Stimulated activated CD8-positive, alpha-beta memory T cell treated with anti-CD3 and anti-CD28 coated beads, Interleukin-15, amount 100 ng/mL, for 24 hours (primary cell): ENCODE measurements around the gene NOP16.
"Not testable (repeated sequence)": the region's sequence is repeated elsewhere in the genome, so short reads cannot be mapped to it uniquely, and the experiment has no call there.

Source experiments
- DNase-seq: peaks from one replicate; pipeline ENCODE4 v3.0.0-alpha.2; 2020; ENCODE audit warnings: low read depth

NOP16 gene

GRCh38 chr5:176409765-176410164, 21.4 kb upstream of the NOP16 start:
- DNase-seq: no peak

GRCh38 chr5:176408590-176408989, 20.2 kb upstream of the NOP16 start:
- no peak for DNase-seq

GRCh38 chr5:176408252-176408573, 19.8 kb upstream of the NOP16 start:
- not testable (repeated sequence) for DNase-seq

GRCh38 chr5:176407456-176408251, 19.3 kb upstream of the NOP16 start:
- DNase-seq: no peak

GRCh38 chr5:176406436-176407052, 18.1 kb upstream of the NOP16 start:
- DNase-seq: no peak

- no peak for DNase-seq
Measured at GRCh38 chr5:176405656-176406435, 17.4 kb upstream of the NOP16 start.

- DNase-seq: no peak
Measured at GRCh38 chr5:176401281-176402205, 13.1 kb upstream of the NOP16 start.

- DNase-seq: no peak
Measured at GRCh38 chr5:176400382-176401156, 12.2 kb upstream of the NOP16 start.

GRCh38 chr5:176397736-176398420, 9.5 kb upstream of the NOP16 start:
- no peak for DNase-seq

- no peak for DNase-seq
Measured at GRCh38 chr5:176396330-176396729, 7.9 kb upstream of the NOP16 start.

GRCh38 chr5:176394881-176395675, 6.7 kb upstream of the NOP16 start:
- DNase-seq: no peak

- no peak for DNase-seq
Measured at GRCh38 chr5:176394096-176394495, 5.7 kb upstream of the NOP16 start.

GRCh38 chr5:176392526-176392925, 4.1 kb upstream of the NOP16 start:
- DNase-seq: no peak

- no peak for DNase-seq
Measured at GRCh38 chr5:176391999-176392398, 3.6 kb upstream of the NOP16 start.

- DNase-seq: no peak
Measured at GRCh38 chr5:176391479-176391878, 3.1 kb upstream of the NOP16 start.

GRCh38 chr5:176389135-176390123, 1.0 kb upstream of the NOP16 start:
- no peak for DNase-seq

GRCh38 chr5:176388003-176388443, 375 bp downstream of the NOP16 start:
- no peak for DNase-seq

GRCh38 chr5:176387384-176387925, 943 bp downstream of the NOP16 start:
- no peak for DNase-seq
